ENCODE measurements around the gene DUSP19.

Gene DUSP19

DNA sequence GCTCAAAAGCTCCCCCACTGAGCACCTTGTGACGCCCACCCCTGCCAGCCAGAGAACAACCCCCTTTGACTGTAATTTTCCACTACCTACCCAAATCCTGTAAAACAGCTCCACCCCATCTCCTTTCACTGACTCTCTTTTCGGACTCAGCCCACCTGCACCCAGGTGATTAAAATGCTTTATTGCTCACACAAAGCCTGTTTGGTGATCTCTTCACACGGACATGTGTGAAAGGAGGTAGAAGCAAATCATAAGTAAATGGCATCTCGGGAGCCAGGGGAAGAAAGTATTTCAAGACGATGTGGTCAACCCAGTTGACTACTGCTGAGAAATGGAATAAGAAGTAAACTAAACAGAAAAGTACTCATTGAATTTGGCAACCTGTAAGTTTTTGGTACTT is 29.1 kb upstream of the DUSP19 start:
- TF ChIP-seq, protein P1, sequence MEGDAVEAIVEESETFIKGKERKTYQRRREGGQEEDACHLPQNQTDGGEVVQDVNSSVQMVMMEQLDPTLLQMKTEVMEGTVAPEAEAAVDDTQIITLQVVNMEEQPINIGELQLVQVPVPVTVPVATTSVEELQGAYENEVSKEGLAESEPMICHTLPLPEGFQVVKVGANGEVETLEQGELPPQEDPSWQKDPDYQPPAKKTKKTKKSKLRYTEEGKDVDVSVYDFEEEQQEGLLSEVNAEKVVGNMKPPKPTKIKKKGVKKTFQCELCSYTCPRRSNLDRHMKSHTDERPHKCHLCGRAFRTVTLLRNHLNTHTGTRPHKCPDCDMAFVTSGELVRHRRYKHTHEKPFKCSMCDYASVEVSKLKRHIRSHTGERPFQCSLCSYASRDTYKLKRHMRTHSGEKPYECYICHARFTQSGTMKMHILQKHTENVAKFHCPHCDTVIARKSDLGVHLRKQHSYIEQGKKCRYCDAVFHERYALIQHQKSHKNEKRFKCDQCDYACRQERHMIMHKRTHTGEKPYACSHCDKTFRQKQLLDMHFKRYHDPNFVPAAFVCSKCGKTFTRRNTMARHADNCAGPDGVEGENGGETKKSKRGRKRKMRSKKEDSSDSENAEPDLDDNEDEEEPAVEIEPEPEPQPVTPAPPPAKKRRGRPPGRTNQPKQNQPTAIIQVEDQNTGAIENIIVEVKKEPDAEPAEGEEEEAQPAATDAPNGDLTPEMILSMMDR (IDR thresholded peaks at IDR 0.05; ENCODE audit: control extremely low read depth, extremely low read depth, low read depth, missing control alignments) = no peak
- POLR2A ChIA-PET = no interaction called here
- DNase-seq (ENCODE audit: extremely low spot score) = no peak
- CTCF ChIA-PET = no interaction called here

DNA sequence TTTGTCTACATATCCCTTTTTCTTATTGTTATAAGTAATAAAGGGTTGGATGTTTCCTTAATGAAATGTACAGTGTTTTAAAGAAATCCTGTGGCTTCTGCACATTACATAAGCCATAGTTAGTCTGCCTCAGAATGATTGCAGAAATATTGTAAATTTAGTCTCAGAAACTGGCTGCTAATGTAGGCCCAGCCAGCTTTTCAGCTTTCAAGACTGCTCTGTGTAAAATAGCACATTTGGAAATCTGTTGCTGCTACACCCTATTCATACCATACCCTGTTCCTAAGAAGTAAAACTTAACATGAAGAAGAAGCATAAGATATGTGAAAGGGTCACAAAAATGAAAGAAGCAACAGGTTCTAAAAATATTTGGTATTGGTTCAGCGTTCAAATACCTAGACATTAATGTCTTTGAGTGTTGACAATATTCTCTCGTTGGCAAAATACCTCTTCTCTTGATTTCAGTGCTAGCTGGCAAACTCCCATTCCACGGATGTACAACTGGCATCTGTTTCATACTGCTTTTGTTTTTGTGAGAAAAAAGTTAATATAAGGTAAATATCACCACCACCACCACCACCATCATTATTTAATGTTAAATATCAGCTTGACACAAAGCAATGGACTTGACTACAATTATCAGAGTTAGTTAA is 21.1 kb upstream of the DUSP19 start:
- DNase-seq (ENCODE audit: extremely low spot score) = no peak
- TF ChIP-seq, protein P1 (IDR thresholded peaks at IDR 0.05; ENCODE audit: control extremely low read depth, extremely low read depth, low read depth, missing control alignments) = no peak
- ChIA-PET CTCF (interaction anchor here (1.3 to 2.0 kb wide), 2 partner anchors 11 to 13 kb away, joined by 4 to 13 read pairs; no protein-coding TSS in a partner anchor), POLR2A (no interaction called here)

DNA sequence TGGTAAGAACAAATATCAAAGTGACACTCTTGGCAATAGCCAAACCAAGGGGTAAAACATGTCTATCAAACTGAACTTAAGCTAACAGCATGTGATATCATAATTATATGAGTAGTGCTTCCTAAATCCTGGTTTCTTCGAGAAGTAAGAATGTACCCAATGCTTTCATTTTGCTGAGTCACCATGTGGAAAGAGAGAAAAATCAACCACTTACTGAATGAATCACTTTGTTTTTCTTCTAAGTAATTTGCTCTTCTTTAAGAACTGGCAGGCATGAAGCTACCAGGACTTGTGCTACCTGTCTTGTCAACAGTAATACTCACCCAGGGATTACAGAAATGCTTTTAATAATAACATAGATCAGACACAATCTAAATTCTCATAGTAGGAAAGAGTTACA is 19.0 kb upstream of the DUSP19 start:
- ChIA-PET POLR2A (no interaction called here), CTCF (interaction anchor here (1.0 to 2.0 kb wide), 3 partner anchors 9 to 11 kb away, joined by 3 to 13 read pairs (median 5); no protein-coding TSS in a partner anchor)
- no peak for DNase-seq (ENCODE audit: extremely low spot score)
- TF ChIP-seq, protein P1 (IDR thresholded peaks at IDR 0.05; ENCODE audit: control extremely low read depth, extremely low read depth, low read depth, missing control alignments) = no peak

DNA sequence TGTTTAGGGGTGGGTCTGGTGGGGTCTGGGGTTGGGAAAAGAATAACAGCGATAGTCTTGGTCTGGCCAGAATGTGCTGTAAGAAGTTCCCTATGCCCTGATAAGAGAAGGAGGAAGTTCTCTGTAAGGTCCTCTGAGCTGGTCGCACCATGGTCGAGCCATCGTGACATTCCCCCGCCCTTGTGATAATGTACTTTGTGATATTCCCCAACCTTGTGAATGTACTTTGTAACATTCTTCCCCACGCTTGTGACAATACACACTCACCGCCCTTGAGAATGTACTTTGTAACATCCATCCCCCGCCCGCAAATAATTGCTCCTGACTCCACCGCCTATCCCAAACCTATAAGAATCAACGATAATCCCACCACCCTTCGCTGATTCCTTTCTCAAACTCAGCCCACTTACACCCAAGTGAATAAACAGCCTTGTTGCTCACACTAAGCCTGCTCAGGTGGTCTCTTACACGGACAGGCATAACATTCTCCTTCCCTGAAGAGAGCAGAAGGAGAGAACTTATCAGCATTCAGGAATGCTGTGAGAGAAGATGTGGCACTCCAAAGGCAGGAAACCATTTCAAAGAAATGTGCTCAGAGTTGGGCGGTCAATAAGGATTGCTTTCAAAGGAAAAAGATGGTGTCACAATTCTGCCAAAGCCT is 17.8 kb upstream of the DUSP19 start:
- POLR2A ChIA-PET = no interaction called here
- CTCF ChIA-PET = interaction anchor here (1.0 to 1.1 kb wide), 3 partner anchors 8 to 10 kb away, joined by 3 read pairs; no protein-coding TSS in a partner anchor
- TF ChIP-seq, protein P1 (IDR thresholded peaks at IDR 0.05; ENCODE audit: control extremely low read depth, extremely low read depth, low read depth, missing control alignments) = no peak
- no peak for DNase-seq (ENCODE audit: extremely low spot score)

DNA sequence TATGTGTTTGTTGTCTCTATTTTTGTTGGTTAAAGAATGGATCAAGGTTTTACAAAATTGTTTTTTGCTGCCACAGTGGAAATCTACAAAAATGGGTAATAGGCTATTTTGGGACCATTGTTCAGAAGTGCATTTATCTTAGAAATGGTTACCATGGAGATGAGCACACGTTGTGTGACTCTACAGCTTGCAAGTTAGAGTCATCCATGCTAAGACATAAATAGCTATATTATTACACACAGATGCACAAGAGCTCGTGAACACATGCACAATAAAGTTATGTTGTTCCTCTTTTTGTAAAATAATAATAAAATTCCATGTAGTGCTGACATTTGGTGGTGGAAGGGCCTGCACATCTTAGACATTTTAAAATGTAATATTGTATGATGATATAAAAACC is 15.5 kb upstream of the DUSP19 start:
- ChIA-PET CTCF (interaction anchor here (1.2 kb wide), 1 partner anchor 9 kb away, joined by 3 read pairs; no protein-coding TSS in a partner anchor), POLR2A (no interaction called here)
- TF ChIP-seq, protein P1 (IDR thresholded peaks at IDR 0.05; ENCODE audit: control extremely low read depth, extremely low read depth, low read depth, missing control alignments) = no peak
- DNase-seq (ENCODE audit: extremely low spot score) = peak; percentile 56

DNA sequence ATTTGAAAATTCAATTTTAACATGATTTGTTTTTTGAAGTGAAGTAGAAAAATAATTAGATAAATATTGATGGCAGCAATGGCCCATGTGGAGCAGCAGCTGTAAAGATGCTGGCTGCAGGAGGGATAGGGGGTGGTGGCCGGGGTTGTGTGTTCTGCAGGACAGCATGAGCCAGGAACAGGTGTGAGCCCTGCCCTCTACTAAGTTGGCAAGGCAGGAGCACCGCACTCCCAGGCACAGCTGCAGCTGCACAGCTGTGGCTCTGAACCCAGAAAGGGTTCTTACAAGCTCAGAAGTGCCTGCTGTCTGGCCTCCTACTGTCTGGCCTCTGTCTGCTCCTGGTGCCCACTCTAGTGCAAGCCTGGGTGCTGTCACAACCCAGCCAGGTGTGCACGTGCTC is 10.0 kb upstream of the DUSP19 start:
- ChIA-PET POLR2A (no interaction called here), CTCF (interaction anchor here (0.6 to 1.5 kb wide), 6 partner anchors 8 to 832 kb away, joined by 3 to 4 read pairs (median 3); no protein-coding TSS in a partner anchor)
- DNase-seq (ENCODE audit: extremely low spot score) = no peak
- TF ChIP-seq, protein P1 (IDR thresholded peaks at IDR 0.05; ENCODE audit: control extremely low read depth, extremely low read depth, low read depth, missing control alignments) = no peak
